HEK293T (cell line): ENCODE results near the gene C11orf24.

Experiments used
- ARNT ChIP-seq: fragments of 450-650 bp; IDR thresholded peaks from 2 replicates; pipeline ENCODE4 v1.6.1; 2017; ENCODE audit warnings: mild to moderate bottlenecking
- BHLHE40 ChIP-seq: fragments of 450-650 bp; IDR thresholded peaks from 2 replicates; pipeline ENCODE4 v1.6.1; 2016; ENCODE audit warnings: mild to moderate bottlenecking, moderate library complexity, borderline replicate concordance
- ELF4 ChIP-seq: fragments of 450-650 bp; IDR thresholded peaks from 2 replicates; pipeline ENCODE4 v1.6.1; 2017; ENCODE audit warnings: antibody characterized with exemption
- FOXA1 ChIP-seq: fragments of 450-650 bp; IDR thresholded peaks from 2 replicates; pipeline ENCODE4 v1.6.1; 2016; ENCODE audit warnings: mild to moderate bottlenecking
- FOXK2 ChIP-seq: fragments of 450-650 bp; IDR thresholded peaks from 2 replicates; pipeline ENCODE4 v1.6.1; 2016; ENCODE audit warnings: mild to moderate bottlenecking
- FOXM1 ChIP-seq: fragments of 450-650 bp; IDR thresholded peaks from 2 replicates; pipeline ENCODE4 v1.6.1; 2017; ENCODE audit warnings: mild to moderate bottlenecking, borderline replicate concordance
- HDGF ChIP-seq: fragments of 450-650 bp; IDR thresholded peaks from 2 replicates; pipeline ENCODE4 v1.6.1; 2017; ENCODE audit warnings: antibody characterized with exemption, borderline replicate concordance
- L3MBTL2 ChIP-seq: fragments of 450-650 bp; conservative IDR thresholded peaks from 2 replicates; pipeline ENCODE4 v1.6.1; 2016; ENCODE audit warnings: mild to moderate bottlenecking
- LEF1 ChIP-seq: fragments of 450-650 bp; IDR thresholded peaks from 2 replicates; pipeline ENCODE4 v1.6.1; 2017; ENCODE audit warnings: mild to moderate bottlenecking, borderline replicate concordance
- SP1 ChIP-seq: fragments of 450-650 bp; IDR thresholded peaks from 2 replicates; pipeline ENCODE4 v1.6.1; 2017
- TARDBP ChIP-seq: fragments of 450-650 bp; IDR thresholded peaks from 2 replicates; pipeline ENCODE4 v1.6.1; 2016

- TF ChIP-seq FOXK2 (no peak), SP1 (no peak), HDGF (no peak), TARDBP (no peak), BHLHE40 (no peak), ELF4 (no peak), FOXM1 (no peak), L3MBTL2 (no peak), ARNT (no peak), LEF1 (no peak), FOXA1 (no peak)
Measured at GRCh38 chr11:68266121-68266891, 5.5 kb downstream of the C11orf24 start.
